ENCODE measurements around the gene SDR42E1. TPM values are rescaled to one million over a fixed set of nuclear protein-coding genes. Genes with fewer than 3 reads are reported as not detected.
A peak's percentile ranks its signal among the peaks of the same experiment; 100 is the strongest.

The SDR42E1 gene
- total and polyA plus RNA-seq, 2 of the 13 experiments (the other 11 are each of a cell fraction or from before 2014, with no cell fraction given) = 0.01 to 0.13 TPM

- TF ChIP-seq ZFP90 (CRISPR knock-in tag; IDR thresholded peaks at IDR 0.05; ENCODE audit: borderline replicate concordance) (no peak), ZMAT3 (CRISPR knock-in tag; conservative IDR thresholded peaks at IDR 0.05) (no peak), FOSL2 (CRISPR knock-in tag; IDR thresholded peaks at IDR 0.05) (peak; percentile 44), RFXAP (CRISPR knock-in tag; IDR thresholded peaks at IDR 0.05; ENCODE audit: borderline replicate concordance) (no peak), KLF16 (CRISPR knock-in tag; IDR thresholded peaks at IDR 0.05) (0 out of 4 replicates have a peak, but pooled peaks of 1 of the 2 experiments have one; percentile 22), STAT5B (CRISPR knock-in tag; IDR thresholded peaks at IDR 0.05) (no peak), HINFP (CRISPR knock-in tag; IDR thresholded peaks at IDR 0.05; ENCODE audit: low read depth) (no peak), GZF1 (CRISPR knock-in tag; IDR thresholded peaks at IDR 0.05) (no peak), ZNF660 (CRISPR knock-in tag; IDR thresholded peaks at IDR 0.05; ENCODE audit: borderline replicate concordance, low read depth) (no peak), SNAI1 (CRISPR knock-in tag; IDR thresholded peaks at IDR 0.05; ENCODE audit: borderline replicate concordance) (no peak), ZNF44 (CRISPR knock-in tag; IDR thresholded peaks at IDR 0.05) (no peak), ZBTB38 (CRISPR knock-in tag; IDR thresholded peaks at IDR 0.05) (0 out of 2 replicates have a peak, but pooled peaks have one; percentile 43), ZNF768 (CRISPR knock-in tag; IDR thresholded peaks at IDR 0.05) (peak; percentile 61; the same call in 1 of the 2 replicates), ATAD3A (CRISPR knock-in tag; IDR thresholded peaks at IDR 0.05) (no peak), ZNF263 (CRISPR knock-in tag; IDR thresholded peaks at IDR 0.05) (no peak), RNF2 (conservative IDR thresholded peaks at IDR 0.05; ENCODE audit: low read depth) (no peak), LBX2 (CRISPR knock-in tag; IDR thresholded peaks at IDR 0.05; ENCODE audit: borderline replicate concordance) (no peak), HES4 (CRISPR knock-in tag; IDR thresholded peaks at IDR 0.05; ENCODE audit: borderline replicate concordance) (no peak), NBN (conservative IDR thresholded peaks at IDR 0.05) (no peak), USF2 (IDR thresholded peaks at IDR 0.05; ENCODE audit: low read depth, low read length) (no peak), USF2 (CRISPR knock-in tag; IDR thresholded peaks at IDR 0.05; ENCODE audit: borderline replicate concordance) (no peak), ZNF790 (CRISPR knock-in tag; IDR thresholded peaks at IDR 0.05; ENCODE audit: borderline replicate concordance) (no peak), NAIF1 (CRISPR knock-in tag; IDR thresholded peaks at IDR 0.05; ENCODE audit: borderline replicate concordance) (no peak), SAFB2 (CRISPR knock-in tag; IDR thresholded peaks at IDR 0.05; ENCODE audit: borderline replicate concordance, low read depth) (no peak), ZNF547 (CRISPR knock-in tag; IDR thresholded peaks at IDR 0.05) (no peak), FOXK1 (CRISPR knock-in tag; IDR thresholded peaks at IDR 0.05; ENCODE audit: borderline replicate concordance, low read depth) (no peak)
- TF ChIP-seq, protein P1, sequence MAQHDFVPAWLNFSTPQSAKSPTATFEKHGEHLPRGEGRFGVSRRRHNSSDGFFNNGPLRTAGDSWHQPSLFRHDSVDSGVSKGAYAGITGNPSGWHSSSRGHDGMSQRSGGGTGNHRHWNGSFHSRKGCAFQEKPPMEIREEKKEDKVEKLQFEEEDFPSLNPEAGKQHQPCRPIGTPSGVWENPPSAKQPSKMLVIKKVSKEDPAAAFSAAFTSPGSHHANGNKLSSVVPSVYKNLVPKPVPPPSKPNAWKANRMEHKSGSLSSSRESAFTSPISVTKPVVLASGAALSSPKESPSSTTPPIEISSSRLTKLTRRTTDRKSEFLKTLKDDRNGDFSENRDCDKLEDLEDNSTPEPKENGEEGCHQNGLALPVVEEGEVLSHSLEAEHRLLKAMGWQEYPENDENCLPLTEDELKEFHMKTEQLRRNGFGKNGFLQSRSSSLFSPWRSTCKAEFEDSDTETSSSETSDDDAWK (CRISPR knock-in tag; IDR thresholded peaks at IDR 0.05) = no peak
Measured at GRCh38 chr16:82033683-82034300, 22.5 kb upstream of the SDR42E1 start (continued).
